Mammary epithelial cell (primary cell): ENCODE data around the gene HKDC1.

ENCODE experiments used
- CTCF ChIP-seq, 2 donors: IDR thresholded peaks in 1 of 2; conservative IDR thresholded peaks in 1 of 2; 2 replicates each; pipeline ENCODE4 v1.5.1; 2011 to 2012; ENCODE audit warnings: inconsistent platforms in 2 of 2, low read length in 2 of 2, mild to moderate bottlenecking in 2 of 2, control low read depth in 1 of 2, low read depth in 1 of 2; ENCODE audit not compliant: insufficient read depth in 1 of 2; ENCODE audit errors: extremely low read depth in 1 of 2
- EZH2 ChIP-seq: IDR thresholded peaks from 2 replicates; pipeline ENCODE4 v1.6.1; 2012; ENCODE audit warnings: low read length, inconsistent platforms, borderline replicate concordance

GRCh38 chr10:69311309-69311708 is 91.2 kb downstream of the HKDC1 start:
- no peak for TF ChIP-seq CTCF (conservative IDR thresholded peaks at IDR 0.05 in 1 of 2, IDR thresholded peaks at IDR 0.05 in 1 of 2; ENCODE audit: extremely low read depth in 1 of 2, insufficient read depth in 1 of 2, low read depth in 1 of 2, low read length in 2 of 2)
- no peak for TF ChIP-seq EZH2
